AG04449 (cell line): Measurements from ENCODE around the gene PRKG1.
"Not testable (repeated sequence)": the region's sequence is repeated elsewhere in the genome, so short reads cannot be mapped to it uniquely, and the experiment has no call there.

Experiments used
- CTCF ChIA-PET: fragments of 350-600 bp; formaldehyde crosslinking; extraction: SDS; loops from one replicate; lab custom pipeline; 2021; ENCODE audit warnings: antibody characterized with exemption; lab: Yijun Ruan, JAX
- POLR2A ChIA-PET: fragments of 400-600, 350-600 bp; formaldehyde crosslinking; extraction: SDS; loops from one replicate; lab custom pipeline; 2020; ENCODE audit warnings: antibody characterized with exemption, inconsistent platforms; lab: Yijun Ruan, JAX
- DNase-seq: peaks from one replicate; pipeline ENCODE4 v3.0.0-alpha.2; 2010; ENCODE audit warnings: low read depth, low spot score
- H3K4me3 ChIP-seq: 2 replicates; pipeline ENCODE4 v1.5.1; 2011; ENCODE audit warnings: low read depth, mild to moderate bottlenecking, control low read depth, low read length
- CTCF ChIP-seq: IDR thresholded peaks from one replicate; pipeline ENCODE4 v1.5.1; 2011; ENCODE audit warnings: mild to moderate bottlenecking, moderate library complexity, low read length, control low read depth, inconsistent platforms; ENCODE audit not compliant: insufficient read depth; ENCODE audit errors: missing control alignments

Gene PRKG1

GRCh38 chr10:52239771-52240170, 1165.5 kb downstream of the PRKG1 start:
- no peak overlapping the region for H3K4me3 ChIP-seq
- CTCF ChIA-PET: no interaction called here
- no peak for DNase-seq
- POLR2A ChIA-PET: no interaction called here
- TF ChIP-seq CTCF: no peak

DNA sequence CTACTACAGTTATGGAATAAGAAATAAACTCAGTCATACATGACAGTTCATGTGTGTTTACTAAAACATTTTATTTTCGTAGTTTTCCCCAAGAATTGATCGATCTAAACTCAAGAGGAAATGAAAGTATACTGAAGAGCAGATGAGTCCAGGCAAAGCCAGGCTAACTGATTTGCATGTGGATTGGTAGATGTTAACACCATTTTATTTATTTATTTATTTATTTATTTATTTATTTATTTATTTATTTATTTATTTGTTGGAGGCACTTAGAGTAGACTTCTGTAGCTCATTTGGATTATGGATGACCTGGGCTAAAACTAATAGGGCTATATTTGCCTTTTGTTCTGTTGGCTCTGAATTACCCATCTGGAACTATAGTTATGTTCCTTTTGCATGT, 1171.3 kb downstream of the PRKG1 start:
- TF ChIP-seq CTCF: no peak
- no peak for DNase-seq
- H3K4me3 ChIP-seq: no peak overlapping the region
- ChIA-PET POLR2A (no interaction called here), CTCF (no interaction called here)

GRCh38 chr10:52247929-52248328, 1173.6 kb downstream of the PRKG1 start:
- H3K4me3 ChIP-seq, CTCF ChIA-PET, POLR2A ChIA-PET, DNase-seq: not testable (repeated sequence)

- ChIA-PET POLR2A (no interaction called here), CTCF (no interaction called here)
- no peak for TF ChIP-seq CTCF
- DNase-seq: no peak
- H3K4me3 ChIP-seq: no peak overlapping the region
Observed at GRCh38 chr10:52248697-52249306, 1174.5 kb downstream of the PRKG1 start.

- POLR2A ChIA-PET: interaction anchor here (0.6 kb wide), 1 partner anchor 258 kb away, joined by 3 read pairs; no protein-coding TSS in a partner anchor
- CTCF ChIA-PET: interaction anchor here (1.7 kb wide), 1 partner anchor 33 kb away, joined by 6 read pairs; no protein-coding TSS in a partner anchor
- TF ChIP-seq CTCF: no peak
- no peak for DNase-seq
- H3K4me3 ChIP-seq: no peak overlapping the region
Observed at GRCh38 chr10:52249850-52250395, 1175.6 kb downstream of the PRKG1 start.

GRCh38 chr10:52250510-52250909, 1176.2 kb downstream of the PRKG1 start:
- H3K4me3 ChIP-seq: no peak overlapping the region
- ChIA-PET POLR2A (interaction anchor here (0.6 kb wide), 1 partner anchor 258 kb away, joined by 3 read pairs; no protein-coding TSS in a partner anchor), CTCF (interaction anchor here (1.7 kb wide), 1 partner anchor 34 kb away, joined by 6 read pairs; no protein-coding TSS in a partner anchor)
- DNase-seq: no peak
- no peak for TF ChIP-seq CTCF
